B cell (primary cell): ENCODE data around the gene ISL2.

ENCODE experiments used
- EZH2 ChIP-seq: IDR thresholded peaks from 2 replicates; pipeline ENCODE4 v1.6.1; 2012; ENCODE audit warnings: borderline replicate concordance, low read depth, mild to moderate bottlenecking, moderate library complexity, low read length; ENCODE audit not compliant: insufficient read depth, poor library complexity, severe bottlenecking
- TF ChIP-seq, protein P1 (sequence below): fragments of 200-600 bp; IDR thresholded peaks from one replicate; pipeline ENCODE4 v1.8.0; 2022; ENCODE audit warnings: antibody characterized with exemption, mild to moderate bottlenecking

DNA sequence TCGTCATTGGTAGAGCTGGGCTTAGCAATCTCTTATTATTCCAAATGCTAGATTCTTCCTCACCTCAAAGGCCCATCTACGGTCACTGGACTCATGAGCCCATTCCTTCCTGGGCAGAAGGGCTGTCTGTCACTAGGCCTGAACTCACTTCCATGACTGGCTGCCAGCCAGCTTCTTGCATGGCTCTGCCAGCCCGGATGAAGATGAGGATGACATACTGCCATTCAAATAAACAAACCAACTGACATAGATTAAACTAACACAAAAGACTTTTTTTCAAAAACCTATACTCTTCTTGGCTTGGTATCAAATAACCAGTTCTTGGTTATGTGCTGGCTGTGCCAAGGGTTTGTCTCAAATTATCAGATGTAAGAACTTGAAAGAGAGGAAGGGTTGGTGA is 23.8 kb downstream of the ISL2 start:
- TF ChIP-seq, protein P1, sequence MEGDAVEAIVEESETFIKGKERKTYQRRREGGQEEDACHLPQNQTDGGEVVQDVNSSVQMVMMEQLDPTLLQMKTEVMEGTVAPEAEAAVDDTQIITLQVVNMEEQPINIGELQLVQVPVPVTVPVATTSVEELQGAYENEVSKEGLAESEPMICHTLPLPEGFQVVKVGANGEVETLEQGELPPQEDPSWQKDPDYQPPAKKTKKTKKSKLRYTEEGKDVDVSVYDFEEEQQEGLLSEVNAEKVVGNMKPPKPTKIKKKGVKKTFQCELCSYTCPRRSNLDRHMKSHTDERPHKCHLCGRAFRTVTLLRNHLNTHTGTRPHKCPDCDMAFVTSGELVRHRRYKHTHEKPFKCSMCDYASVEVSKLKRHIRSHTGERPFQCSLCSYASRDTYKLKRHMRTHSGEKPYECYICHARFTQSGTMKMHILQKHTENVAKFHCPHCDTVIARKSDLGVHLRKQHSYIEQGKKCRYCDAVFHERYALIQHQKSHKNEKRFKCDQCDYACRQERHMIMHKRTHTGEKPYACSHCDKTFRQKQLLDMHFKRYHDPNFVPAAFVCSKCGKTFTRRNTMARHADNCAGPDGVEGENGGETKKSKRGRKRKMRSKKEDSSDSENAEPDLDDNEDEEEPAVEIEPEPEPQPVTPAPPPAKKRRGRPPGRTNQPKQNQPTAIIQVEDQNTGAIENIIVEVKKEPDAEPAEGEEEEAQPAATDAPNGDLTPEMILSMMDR = no peak
- no peak for TF ChIP-seq EZH2
